K562 (cell line): ENCODE measurements around the gene SLC38A7. TPM values are rescaled to one million over a fixed set of nuclear protein-coding genes. Genes with fewer than 3 reads are reported as not detected.
A peak's percentile ranks its signal among the peaks of the same experiment; 100 is the strongest.

ENCODE experiments used
- FOS ChIP-seq: IDR thresholded peaks from 3 replicates; pipeline ENCODE4 v1.6.1; 2011; ENCODE audit not compliant: insufficient read length; ENCODE audit errors: extremely low read depth
- NFIX ChIP-seq: fragments of 250-450 bp; sonication (Bioruptor Pico); IDR thresholded peaks from 2 replicates; pipeline ENCODE4 v1.4.0; 2020; ENCODE audit warnings: low read depth, mild to moderate bottlenecking, moderate library complexity
- NFYB ChIP-seq: IDR thresholded peaks from 2 replicates; pipeline ENCODE4 v1.6.1; 2011; ENCODE audit warnings: mild to moderate bottlenecking, moderate library complexity; ENCODE audit not compliant: insufficient read length; ENCODE audit errors: extremely low read depth
- SMAD2 ChIP-seq: fragments of 150-350 bp; IDR thresholded peaks from 2 replicates; pipeline ENCODE4 v1.6.1; 2014; ENCODE audit warnings: low read depth, mild to moderate bottlenecking, low read length
- SMAD4 ChIP-seq: fragments of 250-450 bp; sonication (Bioruptor Pico); conservative IDR thresholded peaks from 2 replicates; pipeline ENCODE4 v1.8.0; 2021; ENCODE audit warnings: inconsistent platforms, mild to moderate bottlenecking, moderate library complexity
- polyA plus RNA-seq, 8 experiments: library from polyadenylated mRNA; depleted of rRNA in 4 of 8; stranded (reverse) in 5 of 8; unstranded in 3 of 8; fragments of >200 nt; fragmentation: Nextera tagmentation in 2 of 8; fragmentation: Illumina TruSeq in 1 of 8; extraction: Ambion mirVana in 2 of 8; extraction: Trizol in 1 of 8; gene quantifications; 2 replicates each; pipeline versions ENCODE4 v1.2.1 to v1.2.3, GENCODE V29; 2011 to 2014; ENCODE audit warnings: inconsistent platforms in 1 of 8, missing spikeins in 1 of 8
- total RNA-seq, 7 experiments: library from RNA; depleted of rRNA in 6 of 7; stranded (reverse); fragments of >200 nt in 6 of 7; fragmentation: Illumina TruSeq in 2 of 7; extraction: Trizol in 2 of 7; gene quantifications; 2 replicates each; pipeline versions ENCODE4 v1.2.1 to v1.2.3, GENCODE V29; 2011 to 2021; ENCODE audit warnings: low replicate concordance in 1 of 7
- TF ChIP-seq, protein P1 (sequence below): fragments of 450-650 bp; formaldehyde crosslinking; IDR thresholded peaks from 2 replicates; pipeline ENCODE4 v1.4.0; 2020; ENCODE audit warnings: mild to moderate bottlenecking, mixed read lengths
- TF ChIP-seq, protein P2 (sequence below): fragments of 450-650 bp; IDR thresholded peaks from 2 replicates; pipeline ENCODE4 v1.6.1; 2016; ENCODE audit warnings: mild to moderate bottlenecking, moderate library complexity
- TF ChIP-seq, protein P3 (sequence below): fragments of 200-800 bp; sonication (Bioruptor generic); IDR thresholded peaks from 2 replicates; pipeline ENCODE4 v1.6.1; 2016; ENCODE audit warnings: missing genetic modification characterization, missing compliant biosample characterization

The SLC38A7 gene
- total and polyA plus RNA-seq, 9 of the 15 experiments (the other 6 are each of a cell fraction or from before 2014, with no cell fraction given), result 2.7 to 12.2 (median 6.5) TPM

DNA sequence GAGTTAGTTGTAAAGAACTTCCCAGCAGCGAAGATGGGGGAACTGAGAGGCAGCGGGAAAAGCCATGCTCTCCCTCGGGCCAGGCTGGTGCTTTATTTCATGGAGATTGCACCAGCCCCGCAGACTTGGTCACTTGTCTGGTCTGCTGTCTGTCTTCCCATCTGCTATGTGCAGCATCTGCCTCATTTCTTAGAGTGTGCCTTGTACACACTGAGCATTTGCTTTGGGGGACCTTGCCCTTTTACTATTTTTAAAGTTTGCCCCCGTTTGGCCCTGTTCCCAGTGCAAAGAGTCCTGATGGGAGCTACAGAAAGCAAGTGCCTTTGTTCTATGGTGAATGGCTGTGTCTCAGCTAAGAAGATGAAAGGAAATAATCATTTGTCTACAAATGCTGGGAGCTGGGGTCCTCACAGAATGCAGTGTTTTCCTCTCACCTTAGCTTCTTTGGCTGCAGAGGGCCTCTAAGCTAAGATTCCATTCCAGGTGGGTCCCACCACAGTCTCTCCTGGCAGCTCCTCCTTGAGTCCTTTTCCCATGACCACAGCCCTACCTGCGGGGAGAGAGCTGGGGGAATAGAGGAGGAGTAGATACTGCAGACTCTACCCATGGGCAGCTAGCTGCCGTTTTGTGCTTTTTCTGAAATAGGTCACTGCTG, 29.9 kb downstream of the SLC38A7 start (continued):
- TF ChIP-seq, protein P1, sequence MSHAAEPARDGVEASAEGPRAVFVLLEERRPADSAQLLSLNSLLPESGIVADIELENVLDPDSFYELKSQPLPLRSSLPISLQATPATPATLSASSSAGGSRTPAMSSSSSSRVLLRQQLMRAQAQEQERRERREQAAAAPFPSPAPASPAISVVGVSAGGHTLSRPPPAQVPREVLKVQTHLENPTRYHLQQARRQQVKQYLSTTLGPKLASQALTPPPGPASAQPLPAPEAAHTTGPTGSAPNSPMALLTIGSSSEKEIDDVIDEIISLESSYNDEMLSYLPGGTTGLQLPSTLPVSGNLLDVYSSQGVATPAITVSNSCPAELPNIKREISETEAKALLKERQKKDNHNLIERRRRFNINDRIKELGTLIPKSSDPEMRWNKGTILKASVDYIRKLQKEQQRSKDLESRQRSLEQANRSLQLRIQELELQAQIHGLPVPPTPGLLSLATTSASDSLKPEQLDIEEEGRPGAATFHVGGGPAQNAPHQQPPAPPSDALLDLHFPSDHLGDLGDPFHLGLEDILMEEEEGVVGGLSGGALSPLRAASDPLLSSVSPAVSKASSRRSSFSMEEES (CRISPR knock-in tag), result no peak
- TF ChIP-seq, protein P2, sequence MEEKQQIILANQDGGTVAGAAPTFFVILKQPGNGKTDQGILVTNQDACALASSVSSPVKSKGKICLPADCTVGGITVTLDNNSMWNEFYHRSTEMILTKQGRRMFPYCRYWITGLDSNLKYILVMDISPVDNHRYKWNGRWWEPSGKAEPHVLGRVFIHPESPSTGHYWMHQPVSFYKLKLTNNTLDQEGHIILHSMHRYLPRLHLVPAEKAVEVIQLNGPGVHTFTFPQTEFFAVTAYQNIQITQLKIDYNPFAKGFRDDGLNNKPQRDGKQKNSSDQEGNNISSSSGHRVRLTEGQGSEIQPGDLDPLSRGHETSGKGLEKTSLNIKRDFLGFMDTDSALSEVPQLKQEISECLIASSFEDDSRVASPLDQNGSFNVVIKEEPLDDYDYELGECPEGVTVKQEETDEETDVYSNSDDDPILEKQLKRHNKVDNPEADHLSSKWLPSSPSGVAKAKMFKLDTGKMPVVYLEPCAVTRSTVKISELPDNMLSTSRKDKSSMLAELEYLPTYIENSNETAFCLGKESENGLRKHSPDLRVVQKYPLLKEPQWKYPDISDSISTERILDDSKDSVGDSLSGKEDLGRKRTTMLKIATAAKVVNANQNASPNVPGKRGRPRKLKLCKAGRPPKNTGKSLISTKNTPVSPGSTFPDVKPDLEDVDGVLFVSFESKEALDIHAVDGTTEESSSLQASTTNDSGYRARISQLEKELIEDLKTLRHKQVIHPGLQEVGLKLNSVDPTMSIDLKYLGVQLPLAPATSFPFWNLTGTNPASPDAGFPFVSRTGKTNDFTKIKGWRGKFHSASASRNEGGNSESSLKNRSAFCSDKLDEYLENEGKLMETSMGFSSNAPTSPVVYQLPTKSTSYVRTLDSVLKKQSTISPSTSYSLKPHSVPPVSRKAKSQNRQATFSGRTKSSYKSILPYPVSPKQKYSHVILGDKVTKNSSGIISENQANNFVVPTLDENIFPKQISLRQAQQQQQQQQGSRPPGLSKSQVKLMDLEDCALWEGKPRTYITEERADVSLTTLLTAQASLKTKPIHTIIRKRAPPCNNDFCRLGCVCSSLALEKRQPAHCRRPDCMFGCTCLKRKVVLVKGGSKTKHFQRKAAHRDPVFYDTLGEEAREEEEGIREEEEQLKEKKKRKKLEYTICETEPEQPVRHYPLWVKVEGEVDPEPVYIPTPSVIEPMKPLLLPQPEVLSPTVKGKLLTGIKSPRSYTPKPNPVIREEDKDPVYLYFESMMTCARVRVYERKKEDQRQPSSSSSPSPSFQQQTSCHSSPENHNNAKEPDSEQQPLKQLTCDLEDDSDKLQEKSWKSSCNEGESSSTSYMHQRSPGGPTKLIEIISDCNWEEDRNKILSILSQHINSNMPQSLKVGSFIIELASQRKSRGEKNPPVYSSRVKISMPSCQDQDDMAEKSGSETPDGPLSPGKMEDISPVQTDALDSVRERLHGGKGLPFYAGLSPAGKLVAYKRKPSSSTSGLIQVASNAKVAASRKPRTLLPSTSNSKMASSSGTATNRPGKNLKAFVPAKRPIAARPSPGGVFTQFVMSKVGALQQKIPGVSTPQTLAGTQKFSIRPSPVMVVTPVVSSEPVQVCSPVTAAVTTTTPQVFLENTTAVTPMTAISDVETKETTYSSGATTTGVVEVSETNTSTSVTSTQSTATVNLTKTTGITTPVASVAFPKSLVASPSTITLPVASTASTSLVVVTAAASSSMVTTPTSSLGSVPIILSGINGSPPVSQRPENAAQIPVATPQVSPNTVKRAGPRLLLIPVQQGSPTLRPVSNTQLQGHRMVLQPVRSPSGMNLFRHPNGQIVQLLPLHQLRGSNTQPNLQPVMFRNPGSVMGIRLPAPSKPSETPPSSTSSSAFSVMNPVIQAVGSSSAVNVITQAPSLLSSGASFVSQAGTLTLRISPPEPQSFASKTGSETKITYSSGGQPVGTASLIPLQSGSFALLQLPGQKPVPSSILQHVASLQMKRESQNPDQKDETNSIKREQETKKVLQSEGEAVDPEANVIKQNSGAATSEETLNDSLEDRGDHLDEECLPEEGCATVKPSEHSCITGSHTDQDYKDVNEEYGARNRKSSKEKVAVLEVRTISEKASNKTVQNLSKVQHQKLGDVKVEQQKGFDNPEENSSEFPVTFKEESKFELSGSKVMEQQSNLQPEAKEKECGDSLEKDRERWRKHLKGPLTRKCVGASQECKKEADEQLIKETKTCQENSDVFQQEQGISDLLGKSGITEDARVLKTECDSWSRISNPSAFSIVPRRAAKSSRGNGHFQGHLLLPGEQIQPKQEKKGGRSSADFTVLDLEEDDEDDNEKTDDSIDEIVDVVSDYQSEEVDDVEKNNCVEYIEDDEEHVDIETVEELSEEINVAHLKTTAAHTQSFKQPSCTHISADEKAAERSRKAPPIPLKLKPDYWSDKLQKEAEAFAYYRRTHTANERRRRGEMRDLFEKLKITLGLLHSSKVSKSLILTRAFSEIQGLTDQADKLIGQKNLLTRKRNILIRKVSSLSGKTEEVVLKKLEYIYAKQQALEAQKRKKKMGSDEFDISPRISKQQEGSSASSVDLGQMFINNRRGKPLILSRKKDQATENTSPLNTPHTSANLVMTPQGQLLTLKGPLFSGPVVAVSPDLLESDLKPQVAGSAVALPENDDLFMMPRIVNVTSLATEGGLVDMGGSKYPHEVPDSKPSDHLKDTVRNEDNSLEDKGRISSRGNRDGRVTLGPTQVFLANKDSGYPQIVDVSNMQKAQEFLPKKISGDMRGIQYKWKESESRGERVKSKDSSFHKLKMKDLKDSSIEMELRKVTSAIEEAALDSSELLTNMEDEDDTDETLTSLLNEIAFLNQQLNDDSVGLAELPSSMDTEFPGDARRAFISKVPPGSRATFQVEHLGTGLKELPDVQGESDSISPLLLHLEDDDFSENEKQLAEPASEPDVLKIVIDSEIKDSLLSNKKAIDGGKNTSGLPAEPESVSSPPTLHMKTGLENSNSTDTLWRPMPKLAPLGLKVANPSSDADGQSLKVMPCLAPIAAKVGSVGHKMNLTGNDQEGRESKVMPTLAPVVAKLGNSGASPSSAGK, result peak; percentile 50
- no peak for TF ChIP-seq NFIX
- TF ChIP-seq SMAD4, result peak; percentile 69
- no peak for TF ChIP-seq SMAD2
- no peak for TF ChIP-seq NFYB
- TF ChIP-seq, protein P3, sequence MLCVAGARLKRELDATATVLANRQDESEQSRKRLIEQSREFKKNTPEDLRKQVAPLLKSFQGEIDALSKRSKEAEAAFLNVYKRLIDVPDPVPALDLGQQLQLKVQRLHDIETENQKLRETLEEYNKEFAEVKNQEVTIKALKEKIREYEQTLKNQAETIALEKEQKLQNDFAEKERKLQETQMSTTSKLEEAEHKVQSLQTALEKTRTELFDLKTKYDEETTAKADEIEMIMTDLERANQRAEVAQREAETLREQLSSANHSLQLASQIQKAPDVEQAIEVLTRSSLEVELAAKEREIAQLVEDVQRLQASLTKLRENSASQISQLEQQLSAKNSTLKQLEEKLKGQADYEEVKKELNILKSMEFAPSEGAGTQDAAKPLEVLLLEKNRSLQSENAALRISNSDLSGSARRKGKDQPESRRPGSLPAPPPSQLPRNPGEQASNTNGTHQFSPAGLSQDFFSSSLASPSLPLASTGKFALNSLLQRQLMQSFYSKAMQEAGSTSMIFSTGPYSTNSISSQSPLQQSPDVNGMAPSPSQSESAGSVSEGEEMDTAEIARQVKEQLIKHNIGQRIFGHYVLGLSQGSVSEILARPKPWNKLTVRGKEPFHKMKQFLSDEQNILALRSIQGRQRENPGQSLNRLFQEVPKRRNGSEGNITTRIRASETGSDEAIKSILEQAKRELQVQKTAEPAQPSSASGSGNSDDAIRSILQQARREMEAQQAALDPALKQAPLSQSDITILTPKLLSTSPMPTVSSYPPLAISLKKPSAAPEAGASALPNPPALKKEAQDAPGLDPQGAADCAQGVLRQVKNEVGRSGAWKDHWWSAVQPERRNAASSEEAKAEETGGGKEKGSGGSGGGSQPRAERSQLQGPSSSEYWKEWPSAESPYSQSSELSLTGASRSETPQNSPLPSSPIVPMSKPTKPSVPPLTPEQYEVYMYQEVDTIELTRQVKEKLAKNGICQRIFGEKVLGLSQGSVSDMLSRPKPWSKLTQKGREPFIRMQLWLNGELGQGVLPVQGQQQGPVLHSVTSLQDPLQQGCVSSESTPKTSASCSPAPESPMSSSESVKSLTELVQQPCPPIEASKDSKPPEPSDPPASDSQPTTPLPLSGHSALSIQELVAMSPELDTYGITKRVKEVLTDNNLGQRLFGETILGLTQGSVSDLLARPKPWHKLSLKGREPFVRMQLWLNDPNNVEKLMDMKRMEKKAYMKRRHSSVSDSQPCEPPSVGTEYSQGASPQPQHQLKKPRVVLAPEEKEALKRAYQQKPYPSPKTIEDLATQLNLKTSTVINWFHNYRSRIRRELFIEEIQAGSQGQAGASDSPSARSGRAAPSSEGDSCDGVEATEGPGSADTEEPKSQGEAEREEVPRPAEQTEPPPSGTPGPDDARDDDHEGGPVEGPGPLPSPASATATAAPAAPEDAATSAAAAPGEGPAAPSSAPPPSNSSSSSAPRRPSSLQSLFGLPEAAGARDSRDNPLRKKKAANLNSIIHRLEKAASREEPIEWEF, result no peak
- no peak for TF ChIP-seq FOS
